ENCODE results near the gene FOXO1.

The FOXO1 gene

GRCh38 chr13:40632915-40633314 is 33.5 kb downstream of the FOXO1 start:
- H3K27ac ChIP-seq, result no peak overlapping the region
- intact Hi-C loops (cut with DNase I; ENCODE audit: low total_unique reads), result no loop called here
- no peaks in the 10 kb centered on the region for H3K36me3 ChIP-seq
- TF ChIP-seq CTCF (IDR thresholded peaks at IDR 0.05), result no peak
- H3K9me3 ChIP-seq, result no peaks in the 10 kb centered on the region
- no peak for DNase-seq
- no peaks in the 10 kb centered on the region for H3K27me3 ChIP-seq
- no peak overlapping the region for H3K4me3 ChIP-seq
- H3K4me1 ChIP-seq, result peaks cover 0 to 55% (median 17%) of the 10 kb centered on the region in 4 donors

- DNase-seq, result no peak
- Histone ChIP-seq H3K9me3 (no peaks in the 10 kb centered on the region), H3K27ac (no peak overlapping the region), H3K27me3 (no peaks in the 10 kb centered on the region), H3K4me1 (peaks cover 0 to 53% (median 15%) of the 10 kb centered on the region in 4 donors), H3K4me3 (no peak overlapping the region), H3K36me3 (peaks cover 0 to 7% (median 0%) of the 10 kb centered on the region in 3 donors)
- intact Hi-C loops (cut with DNase I; ENCODE audit: low total_unique reads), result no loop called here
- TF ChIP-seq CTCF (IDR thresholded peaks at IDR 0.05), result no peak
Observed at GRCh38 chr13:40631605-40632004, 34.8 kb downstream of the FOXO1 start.

GRCh38 chr13:40629678-40630384 is 36.6 kb downstream of the FOXO1 start:
- Histone ChIP-seq H3K27ac (no peak overlapping the region), H3K4me1 (peaks cover 0 to 51% (median 17%) of the 10 kb centered on the region in 4 donors), H3K36me3 (peaks cover 0 to 7% (median 0%) of the 10 kb centered on the region in 3 donors), H3K9me3 (no peaks in the 10 kb centered on the region), H3K4me3 (no peak overlapping the region), H3K27me3 (no peaks in the 10 kb centered on the region)
- no peak for DNase-seq
- TF ChIP-seq CTCF (IDR thresholded peaks at IDR 0.05), result no peak
- intact Hi-C loops (cut with DNase I; ENCODE audit: low total_unique reads), result no loop called here

- Histone ChIP-seq H3K9me3 (no peaks in the 10 kb centered on the region), H3K27me3 (no peaks in the 10 kb centered on the region), H3K27ac (no peak overlapping the region), H3K4me3 (no peak overlapping the region), H3K36me3 (peaks cover 0 to 7% (median 0%) of the 10 kb centered on the region in 3 donors), H3K4me1 (peaks cover 0 to 65% (median 20%) of the 10 kb centered on the region in 4 donors)
- no peak for TF ChIP-seq CTCF (IDR thresholded peaks at IDR 0.05)
- intact Hi-C loops (cut with DNase I; ENCODE audit: low total_unique reads), result no loop called here
- no peak for DNase-seq
Observed at GRCh38 chr13:40626977-40627376, 39.5 kb downstream of the FOXO1 start.

- Histone ChIP-seq H3K4me3 (no peak overlapping the region), H3K4me1 (peaks cover 0 to 66% (median 20%) of the 10 kb centered on the region in 4 donors), H3K36me3 (peaks cover 0 to 7% (median 0%) of the 10 kb centered on the region in 3 donors), H3K27ac (no peak overlapping the region), H3K9me3 (no peaks in the 10 kb centered on the region), H3K27me3 (no peaks in the 10 kb centered on the region)
- no peak for TF ChIP-seq CTCF (IDR thresholded peaks at IDR 0.05)
- DNase-seq, result no peak
- intact Hi-C loops (cut with DNase I; ENCODE audit: low total_unique reads), result no loop called here
Observed at GRCh38 chr13:40626561-40626960, 39.9 kb downstream of the FOXO1 start.

Measured in tibial artery (tissue), 4 donors.